Suppressor macrophage (primary cell): Measurements from ENCODE around the gene RANBP1.
A peak's percentile ranks its signal among the peaks of the same experiment; 100 is the strongest.
"Not testable (repeated sequence)": the region's sequence is repeated elsewhere in the genome, so short reads cannot be mapped to it uniquely, and the experiment has no call there.

Source experiments
- DNase-seq, 4 experiments: peaks; one replicate each; pipeline ENCODE4 v3.0.0-alpha.2; 2020 to 2022
- total RNA-seq, 17 experiments: gene quantifications; one replicate each; lab custom pipeline; 2026; ENCODE audit warnings: mixed read lengths in 6 of 17, inconsistent platforms in 3 of 17; lab: John Stamatoyannopoulos, UW

The RANBP1 gene
- total RNA-seq: 25.8 to 90.9 (median 39.9) reads per million in 17 experiments

DNA sequence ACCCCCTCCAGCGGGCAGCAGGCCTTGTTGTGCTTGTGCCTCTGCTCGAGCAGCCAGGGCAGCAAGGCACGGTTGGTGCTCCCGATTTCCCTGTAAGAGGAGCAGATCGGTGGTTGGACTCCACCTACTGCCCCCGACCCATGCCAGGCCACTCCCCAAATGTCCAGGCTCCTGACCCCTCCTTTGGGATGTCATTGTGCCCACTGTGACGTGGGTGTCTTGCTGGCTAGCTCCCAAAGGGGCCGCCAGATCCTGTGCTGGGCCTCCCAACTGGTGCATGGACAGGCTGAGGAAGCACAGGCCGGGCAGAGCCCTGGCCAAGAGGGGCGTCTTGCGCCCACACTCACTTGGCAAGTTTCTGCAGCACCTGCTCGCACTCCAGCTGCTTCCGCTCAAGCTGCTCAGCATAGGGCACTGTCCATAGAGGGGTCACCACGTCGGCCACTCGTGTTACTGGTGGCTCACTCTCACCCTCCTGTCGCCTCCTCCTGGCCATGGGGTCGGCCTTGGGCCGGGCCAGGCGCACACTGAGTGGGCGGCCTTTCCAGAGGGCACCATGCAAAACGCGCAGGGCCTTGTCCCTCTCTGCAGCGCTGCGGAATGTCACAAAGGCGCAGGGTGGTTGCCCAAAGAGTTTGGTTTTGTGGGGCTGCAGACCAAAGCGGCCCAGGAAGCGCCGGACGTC is at the start of gene RANBP1:
Gene RANBP1 (plus strand): TSS at position 414 of the 685 bp plus-strand sequence. CDS start 81 bp downstream, at position 495.
- DNase-seq: no peak

DNA sequence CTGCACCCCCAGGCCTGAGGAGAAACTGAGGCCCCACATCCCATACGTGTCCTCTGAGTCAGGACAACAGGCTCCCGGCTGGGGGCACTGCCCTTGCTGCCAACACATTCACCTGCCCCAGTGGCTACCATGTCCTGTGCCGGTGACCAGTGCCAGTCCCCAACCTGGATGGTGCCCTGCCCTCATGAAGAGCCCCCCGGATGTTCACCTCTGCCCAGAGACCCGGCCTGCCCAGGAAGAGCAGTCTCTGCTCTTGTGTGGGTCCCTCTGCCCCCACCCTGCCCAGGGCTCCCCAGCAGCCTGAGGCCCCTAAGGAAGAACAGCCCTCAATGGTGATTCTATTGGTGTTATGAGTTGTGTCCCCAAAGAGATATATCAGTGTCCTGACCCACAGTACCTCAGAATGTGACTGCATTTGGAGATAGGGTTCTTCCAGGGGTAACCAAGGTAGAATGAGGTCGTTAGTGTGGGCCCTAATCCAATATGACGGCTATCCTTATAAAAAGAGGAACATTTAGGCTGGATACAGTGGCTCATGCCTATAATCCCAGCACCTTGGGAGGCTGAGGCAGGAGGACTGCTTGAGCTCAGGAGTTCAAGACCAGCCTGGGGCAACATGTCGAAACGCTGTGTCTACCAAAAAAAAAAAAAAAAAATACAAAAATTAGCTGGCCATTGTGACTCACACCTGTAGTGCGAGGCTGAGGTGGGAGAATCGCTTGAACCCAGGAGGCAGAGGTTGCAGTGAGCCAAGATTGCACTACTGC is 49.1 kb upstream of the RANBP1 start:
- DNase-seq: no peak

DNA sequence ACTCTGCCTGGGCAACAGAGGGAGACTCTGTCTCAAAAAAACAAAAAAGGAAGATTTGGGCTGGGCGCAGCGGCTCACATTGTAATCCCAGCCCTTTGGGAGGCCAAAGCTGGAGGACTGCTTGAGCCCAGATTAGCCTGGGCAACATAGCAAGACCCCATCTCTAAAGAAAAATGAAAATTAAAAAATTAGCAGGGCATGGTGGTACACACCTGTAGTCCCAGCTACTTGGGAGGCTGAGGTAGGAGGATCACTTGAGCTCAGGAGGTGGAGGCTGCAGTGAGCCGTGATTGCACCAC is 48.6 kb upstream of the RANBP1 start:
- not testable (repeated sequence) for DNase-seq

DNA sequence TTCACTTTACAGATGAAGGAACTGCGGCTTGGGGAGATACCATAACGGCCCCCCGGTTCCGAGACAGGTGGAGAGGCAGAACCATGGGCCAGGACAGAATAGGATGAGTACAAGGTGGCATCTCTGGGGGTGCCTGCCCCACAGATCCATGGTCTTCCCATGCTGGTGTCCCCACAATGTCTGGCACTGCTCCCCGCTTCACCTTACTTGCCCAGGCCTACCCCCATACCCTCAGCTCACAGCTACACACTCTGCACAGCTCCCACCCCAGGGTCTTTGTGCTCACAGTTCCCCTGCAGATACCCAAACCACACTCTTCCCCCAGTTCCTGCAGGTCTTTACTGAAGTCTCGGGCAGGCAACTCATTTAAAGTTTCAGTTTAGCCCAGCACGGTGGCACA is 47.3 kb upstream of the RANBP1 start:
- DNase-seq: no peak

DNA sequence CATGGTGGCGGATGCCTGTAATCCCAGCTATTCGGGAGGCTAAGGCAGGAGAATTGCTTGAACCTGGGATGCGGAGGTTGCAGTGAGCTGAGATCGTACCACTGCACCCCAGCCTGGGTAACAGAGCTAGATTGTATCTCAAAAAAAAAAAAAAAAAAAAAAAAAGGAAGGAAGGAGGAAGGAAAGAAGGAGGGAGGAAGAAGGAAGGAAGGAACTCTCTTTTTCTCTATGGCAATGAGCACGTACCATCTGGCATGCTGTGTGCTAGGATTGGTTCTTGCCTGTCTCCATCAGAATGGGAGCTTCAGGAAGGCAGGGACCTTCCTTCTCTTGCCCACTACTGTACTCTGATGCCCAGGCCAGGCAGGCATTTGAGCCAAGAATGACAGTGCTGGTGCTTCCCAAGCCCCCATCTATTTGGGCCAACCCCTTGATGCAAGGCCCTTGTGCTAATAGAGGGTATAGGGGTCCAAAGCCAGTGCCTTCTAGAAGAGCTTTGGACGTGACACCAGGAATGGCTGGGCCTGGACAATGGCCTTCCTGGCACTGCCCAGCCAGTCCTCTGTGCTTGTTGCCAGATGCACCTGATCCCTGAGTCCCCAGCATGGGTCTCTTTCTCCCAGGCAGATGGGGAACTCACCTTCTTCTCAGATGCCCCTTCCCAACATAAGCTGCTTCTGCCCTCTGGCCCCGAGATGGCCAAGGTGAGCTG is 46.4 kb upstream of the RANBP1 start:
- DNase-seq: no peak

DNA sequence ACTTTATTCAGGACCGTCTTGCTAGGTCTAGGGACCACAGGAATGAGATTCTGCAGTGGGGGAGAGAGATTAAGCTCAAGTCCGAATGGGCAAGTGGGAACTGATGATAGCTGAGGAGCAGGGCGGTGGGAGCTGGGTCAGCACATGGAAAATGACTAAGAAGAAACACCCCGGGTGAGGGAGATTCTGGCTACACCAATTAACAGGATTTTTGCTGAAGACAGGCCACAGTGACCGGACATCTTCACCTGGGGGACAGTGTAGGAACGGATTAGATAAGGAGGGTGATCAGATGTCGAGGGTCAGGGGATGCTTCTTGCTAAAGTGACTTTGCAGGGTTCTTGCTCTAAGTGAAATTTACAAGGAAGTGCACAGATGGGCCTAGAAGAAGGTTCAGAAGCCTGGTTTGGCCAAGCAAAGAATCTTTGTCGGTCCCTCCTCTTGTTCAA is 44.4 kb upstream of the RANBP1 start:
- no peak for DNase-seq

DNA sequence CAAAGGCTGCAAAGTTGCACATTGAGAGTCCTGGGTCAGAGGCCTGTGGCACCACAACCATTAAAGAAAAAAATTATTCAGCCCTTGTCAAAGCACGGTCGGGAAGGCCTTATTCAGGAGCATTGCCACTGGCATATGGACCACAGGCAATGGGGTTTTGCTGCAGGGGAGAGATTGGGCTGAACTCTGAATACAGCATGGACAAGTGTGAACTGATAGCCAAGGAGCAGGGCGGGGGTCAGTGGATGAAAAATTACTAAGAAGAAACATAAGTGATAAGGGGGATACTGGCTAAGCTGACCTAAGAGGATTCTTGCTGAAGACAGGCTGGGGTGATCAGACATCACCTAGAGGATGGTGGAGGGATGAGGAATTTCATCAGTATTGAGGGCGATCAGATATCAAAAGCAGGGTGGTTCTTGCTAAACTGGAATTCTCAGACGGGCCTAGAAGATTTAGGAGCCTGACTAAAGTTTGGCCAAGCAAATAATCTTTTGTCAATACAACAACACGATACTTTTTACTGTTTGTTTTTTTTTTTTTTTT is 39.2 kb upstream of the RANBP1 start:
- no peak for DNase-seq

DNA sequence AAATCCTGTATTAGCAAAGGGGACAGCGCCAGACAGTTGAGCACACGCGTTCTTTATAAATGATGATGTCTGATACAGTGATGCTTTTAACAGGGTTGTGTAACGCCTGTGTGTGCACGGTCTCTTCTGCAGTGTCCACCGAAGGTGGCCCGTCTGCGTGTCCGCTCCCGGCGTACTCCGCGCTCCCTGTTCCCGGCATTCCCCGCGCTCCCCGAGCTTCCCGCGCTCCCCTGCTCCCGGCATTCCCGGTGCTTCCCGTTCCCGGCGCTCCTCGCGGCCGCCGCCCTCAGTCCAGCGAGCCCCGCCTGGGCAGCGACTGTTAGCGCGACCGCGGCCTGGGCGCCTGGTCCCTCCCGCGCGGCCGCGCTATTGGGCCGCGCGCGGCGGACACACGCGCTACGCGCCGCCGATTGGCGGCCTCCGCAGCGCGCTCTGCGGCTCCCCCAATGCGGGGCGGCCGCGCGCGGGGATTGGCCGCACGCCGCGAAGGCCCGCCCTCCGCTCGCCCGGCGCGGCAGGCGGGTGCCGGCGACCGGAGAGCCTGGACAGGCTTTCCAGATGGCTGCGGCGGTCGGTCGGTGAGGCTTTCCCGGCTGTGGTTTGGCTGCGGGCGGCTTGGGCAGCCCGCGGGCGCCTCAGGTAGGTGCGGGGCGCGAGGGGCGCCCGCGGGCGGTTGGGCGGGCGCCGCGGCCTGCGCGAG is 36.0 kb upstream of the RANBP1 start, which contains the start of gene DGCR8:
Gene DGCR8 (plus strand): TSS at position 497 of the 700 bp plus-strand sequence. CDS start 5,723 bp downstream, outside the sequence.
- peak; percentile 93 to 98 (median 96) for DNase-seq

DNA sequence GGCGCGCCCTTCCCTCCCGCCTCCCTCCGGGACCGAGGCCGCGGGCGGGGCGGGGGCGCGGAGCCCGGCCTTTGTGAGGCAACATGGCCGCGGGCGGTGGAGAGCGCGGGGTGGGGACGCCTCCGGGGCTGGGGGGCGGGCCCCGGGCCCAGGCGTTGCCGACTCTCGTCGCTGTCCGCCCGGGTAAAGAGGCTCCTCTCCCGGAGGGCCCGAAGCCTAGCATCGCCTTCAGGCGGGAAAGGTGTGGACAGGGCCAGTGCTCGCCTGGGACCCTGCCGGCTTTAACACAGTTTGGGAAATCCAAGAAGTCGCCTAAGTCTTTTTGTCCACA is 35.5 kb upstream of the RANBP1 start:
- peak; percentile 52 to 84 (median 70) for DNase-seq

DNA sequence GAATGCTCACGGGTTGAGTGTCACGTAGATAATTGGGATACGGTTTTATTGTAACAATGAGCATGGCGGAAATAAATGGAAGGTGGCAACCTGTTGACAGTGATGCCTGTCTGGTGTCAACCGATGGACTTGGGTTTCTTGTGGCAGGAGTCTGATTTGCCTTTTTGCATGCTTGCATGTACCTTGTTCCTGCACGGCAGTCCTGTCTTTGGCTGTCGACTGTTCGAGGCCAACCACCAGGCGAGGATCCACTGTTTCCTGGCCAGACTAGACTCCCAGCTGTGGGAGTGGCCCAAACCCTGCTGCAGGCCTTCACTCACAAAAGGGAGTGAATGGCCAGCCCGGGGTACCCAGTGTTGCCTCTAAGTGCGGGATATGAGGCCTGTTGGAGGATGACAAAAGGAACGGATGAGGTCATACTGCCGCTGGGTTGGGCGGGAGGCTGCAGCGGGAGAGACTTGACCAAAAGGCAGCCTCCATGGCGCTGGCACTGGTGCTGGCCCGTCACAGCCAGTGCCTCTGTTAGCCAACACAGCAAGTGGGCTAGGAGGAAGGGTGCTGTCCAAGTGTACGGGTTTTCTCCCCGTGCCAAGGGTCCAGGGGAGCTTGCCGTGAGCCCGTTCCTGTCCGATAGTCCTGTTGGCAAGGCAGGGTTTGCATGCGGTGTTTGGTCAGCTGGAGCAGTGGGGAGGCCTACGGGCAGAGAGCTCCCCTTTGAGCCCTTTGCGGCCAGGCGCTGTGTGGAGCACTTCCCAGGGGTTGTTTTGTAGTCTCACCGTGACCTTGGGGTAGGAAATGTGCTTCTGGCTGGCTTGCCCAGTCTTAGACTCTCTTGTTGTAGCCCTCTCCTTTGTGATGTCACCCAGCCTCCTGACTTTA is 34.9 kb upstream of the RANBP1 start:
- peak; percentile 10 to 34 (median 27) for DNase-seq

DNA sequence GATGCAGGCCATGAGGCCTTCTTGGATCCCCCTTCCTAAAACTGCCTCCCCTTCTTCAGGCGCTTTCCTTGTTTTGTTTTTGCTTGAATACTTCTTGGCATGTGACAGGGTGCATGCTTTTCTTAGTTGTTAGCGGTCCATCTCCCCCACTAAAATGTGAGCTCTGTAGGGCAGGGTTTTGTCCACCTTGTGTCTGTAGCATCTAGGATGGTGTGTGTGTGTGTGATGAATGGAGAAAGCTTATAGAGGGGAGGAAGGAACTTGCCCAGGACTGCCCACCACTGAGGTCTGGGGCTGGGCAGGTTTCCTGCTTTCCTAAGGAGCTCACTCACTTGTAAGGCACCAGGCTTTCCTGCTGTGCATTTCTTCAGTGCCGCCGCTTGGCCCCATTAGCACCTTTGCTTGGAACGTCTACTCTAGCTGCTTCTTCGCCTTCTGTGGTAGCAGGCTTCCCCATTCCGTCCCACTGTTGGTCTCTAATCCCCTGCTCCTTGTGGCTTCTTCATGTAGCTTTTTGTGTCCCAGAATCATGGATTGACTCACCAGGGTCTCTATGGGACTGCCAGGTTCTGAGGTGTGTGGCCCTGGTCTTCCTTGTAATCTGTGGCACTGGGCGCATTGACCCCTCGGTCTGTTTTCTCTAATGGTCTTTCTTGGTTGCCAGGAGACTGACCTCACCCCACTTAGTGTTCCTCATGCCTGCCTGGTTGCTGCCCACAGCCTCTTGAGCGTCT is 32.6 kb upstream of the RANBP1 start:
- DNase-seq: no peak

DNA sequence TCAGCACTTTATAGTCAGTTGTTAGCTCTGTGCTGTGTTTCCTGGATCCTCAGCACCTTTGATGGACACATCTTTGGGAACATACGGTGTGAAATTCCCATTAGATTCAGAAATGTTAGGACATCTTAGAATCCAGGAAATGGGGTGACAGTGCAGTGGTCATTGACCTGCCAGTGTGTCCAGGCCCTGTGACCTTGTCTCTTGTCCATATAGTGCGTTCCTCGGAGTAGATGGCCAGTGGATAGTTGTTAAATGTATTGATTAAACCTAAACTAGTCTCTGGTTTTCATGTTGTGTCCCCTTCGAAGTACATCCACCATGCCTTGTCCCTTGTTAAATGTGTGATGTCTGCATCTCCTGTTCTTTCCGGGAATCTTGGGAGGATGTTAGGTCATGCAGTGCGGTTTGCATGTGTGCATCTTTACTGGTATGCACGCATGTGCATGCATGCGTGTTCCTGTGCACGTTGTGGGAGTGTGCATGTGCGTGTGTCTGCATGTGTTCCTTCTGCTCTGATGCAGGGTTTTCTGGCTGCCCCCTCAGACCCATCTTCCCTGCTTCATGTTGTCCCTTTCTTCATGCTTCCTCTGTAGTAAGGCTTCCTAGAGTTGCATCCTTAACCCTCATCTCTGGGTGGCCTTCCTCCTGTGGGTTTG is 31.9 kb upstream of the RANBP1 start:
- no peak for DNase-seq

DNA sequence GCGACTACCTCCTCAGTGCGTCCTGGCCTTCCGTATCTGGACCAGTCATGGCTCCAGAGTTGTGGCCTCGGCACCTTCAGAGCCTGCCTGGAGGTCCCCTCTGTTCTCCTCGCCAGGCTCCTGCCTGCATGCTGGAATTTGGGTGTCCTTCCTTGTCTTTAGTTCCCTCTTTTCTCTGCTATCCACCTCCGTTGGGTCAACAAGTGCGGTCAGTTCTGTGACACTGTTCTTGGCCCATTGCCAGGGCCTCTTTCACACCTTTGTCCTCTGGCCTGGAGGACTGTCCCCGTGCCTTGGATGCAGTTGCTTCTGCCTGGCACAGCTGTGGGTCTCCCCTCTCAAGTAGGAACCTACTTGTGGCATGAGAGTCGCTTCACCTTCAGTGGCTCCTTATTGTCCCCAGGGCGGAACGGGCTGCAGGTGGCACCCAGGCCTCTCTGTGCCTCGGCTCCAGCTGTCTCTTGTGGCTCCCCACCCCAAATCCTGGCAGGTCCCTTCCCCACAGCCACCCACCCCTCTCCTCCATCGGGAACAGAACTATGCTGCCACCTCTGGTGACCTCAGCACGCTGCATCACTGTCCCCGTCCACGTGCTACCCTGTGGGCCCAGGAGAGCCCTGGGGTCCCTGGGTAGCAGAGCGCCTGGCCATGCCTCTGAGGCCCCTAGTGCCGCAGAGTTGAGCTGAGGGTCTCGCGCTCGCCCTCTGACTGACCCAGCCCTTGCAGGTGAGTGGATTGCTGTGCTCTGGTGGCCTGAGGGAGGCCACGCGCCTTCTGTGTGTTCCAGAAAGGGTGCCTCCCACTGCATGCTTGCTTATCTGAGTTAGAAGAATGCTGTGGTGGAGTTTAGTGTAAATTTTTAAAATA is 31.1 kb upstream of the RANBP1 start:
- peak in 1 of 4 experiments; percentile 21 for DNase-seq

DNA sequence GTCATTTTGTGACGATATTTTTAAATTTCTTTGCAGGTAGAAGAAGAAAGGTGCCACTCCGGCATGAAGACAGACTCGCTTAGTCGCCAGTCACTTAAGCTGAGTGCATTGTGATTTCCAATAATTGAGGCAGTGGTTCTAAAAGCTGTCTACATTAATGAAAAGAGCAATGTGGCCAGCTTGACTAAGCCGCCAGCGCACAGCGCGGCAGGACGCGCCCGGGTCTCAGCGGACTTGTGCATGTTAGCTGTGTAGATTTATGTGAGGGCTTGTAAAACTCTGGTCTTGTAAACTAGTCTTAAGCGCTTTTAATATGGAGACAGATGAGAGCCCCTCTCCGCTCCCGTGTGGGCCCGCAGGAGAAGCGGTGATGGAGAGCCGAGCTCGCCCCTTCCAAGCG is 30.3 kb upstream of the RANBP1 start:
- no peak for DNase-seq

DNA sequence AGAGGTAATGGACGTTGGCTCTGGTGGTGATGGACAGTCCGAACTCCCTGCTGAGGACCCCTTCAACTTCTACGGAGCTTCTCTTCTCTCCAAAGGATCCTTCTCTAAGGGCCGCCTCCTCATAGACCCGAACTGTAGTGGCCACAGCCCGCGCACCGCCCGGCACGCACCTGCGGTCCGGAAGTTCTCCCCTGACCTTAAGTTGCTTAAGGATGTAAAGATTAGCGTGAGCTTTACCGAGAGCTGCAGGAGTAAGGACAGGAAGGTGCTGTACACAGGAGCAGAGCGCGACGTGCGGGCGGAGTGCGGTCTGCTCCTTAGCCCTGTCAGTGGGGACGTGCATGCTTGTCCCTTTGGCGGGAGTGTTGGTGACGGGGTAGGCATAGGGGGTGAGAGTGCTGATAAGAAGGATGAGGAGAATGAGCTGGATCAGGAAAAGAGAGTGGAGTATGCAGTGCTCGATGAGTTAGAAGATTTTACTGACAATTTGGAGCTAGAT is 29.8 kb upstream of the RANBP1 start:
- DNase-seq: no peak

DNA sequence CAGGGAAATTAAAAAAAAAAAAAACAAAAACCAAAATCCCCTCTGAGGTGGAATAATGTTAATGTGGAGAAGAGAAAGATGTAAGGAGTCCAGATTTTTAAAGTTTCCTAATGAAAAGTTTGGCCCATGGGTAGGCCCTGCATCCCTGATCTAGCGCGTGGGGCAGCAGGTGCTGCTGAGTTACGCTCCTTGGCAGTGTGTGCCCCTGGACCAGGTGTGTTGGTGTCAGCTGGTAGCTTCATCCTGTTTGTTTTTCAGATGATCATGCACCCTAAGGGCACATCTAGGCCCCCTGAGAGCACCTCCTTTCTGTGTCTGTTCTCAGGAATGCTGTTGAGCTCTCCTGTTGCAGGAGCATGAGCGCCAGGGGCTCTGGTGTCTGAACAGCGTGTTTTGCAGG is 29.1 kb upstream of the RANBP1 start:
- no peak for DNase-seq

DNA sequence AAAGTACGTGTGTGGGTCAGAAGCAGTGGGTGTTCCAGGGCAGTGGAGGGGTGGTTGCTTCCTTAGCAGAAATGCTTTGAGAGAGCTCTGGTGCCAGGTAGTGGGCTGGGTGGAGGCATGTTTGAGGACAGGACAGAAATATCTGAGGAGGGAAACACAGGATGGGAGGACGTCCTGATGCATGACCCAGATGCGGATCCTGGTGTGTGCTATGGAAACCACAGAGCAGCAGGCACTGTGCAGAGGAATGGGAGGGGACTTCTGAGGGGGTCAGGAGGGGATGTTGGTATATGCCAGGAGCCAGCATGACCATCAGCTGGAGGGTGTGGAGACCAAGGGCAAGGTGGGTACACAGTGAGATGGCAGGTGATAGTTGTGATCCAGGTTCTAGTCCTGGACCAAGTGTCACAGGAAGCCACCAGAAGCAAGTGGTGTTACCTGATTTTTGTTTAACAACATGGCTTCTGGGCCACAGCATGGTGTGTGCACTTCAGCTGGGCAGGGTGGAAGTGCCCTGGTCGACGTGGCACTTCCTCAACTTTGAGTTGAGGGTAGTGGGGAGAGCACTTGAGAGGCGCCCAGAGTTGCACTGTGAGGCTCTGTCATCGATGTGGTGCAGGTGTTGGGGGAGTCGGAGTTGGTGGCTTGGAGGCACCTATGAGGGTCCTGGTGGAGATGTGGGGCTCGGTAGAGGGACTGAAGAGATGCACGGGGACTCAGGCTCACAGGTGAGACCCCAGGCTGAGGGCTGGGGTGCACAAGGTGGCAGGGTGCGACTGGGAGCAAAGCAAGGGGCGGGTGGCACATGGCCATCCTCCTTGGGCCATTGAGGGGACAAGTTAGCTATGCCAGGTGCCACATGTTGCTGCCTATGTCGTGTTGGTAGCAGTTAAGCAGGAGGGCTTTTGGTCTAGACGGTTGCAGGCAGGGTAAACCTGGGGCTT is 28.3 kb upstream of the RANBP1 start:
- no peak for DNase-seq

DNA sequence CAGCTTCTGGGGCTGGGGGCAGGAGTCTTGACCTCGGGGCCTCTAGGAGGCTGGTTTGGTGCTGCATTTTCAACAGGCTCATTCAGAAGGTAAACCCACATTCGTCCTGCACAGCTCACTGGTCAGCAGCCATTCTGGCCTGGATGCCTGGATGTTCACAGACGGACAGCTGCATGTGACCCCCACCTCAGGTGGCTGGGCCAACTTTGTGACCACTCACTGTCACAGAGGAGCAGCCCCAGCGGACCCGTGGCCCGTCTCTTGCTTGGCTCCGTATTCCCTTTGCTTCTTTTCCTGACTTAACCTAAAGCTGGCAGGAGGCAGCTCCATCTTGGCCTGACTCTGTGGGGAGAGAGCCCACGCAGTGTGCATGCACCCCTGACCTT is 27.6 kb upstream of the RANBP1 start:
- DNase-seq: no peak
